Endodermal cell (in vitro differentiated cells): ENCODE measurements around the gene CALHM2. TPM values are rescaled to one million over a fixed set of nuclear protein-coding genes. Genes with fewer than 3 reads are reported as not detected.

Experiments used
- DNase-seq: peaks from one replicate; pipeline ENCODE4 v3.0.0-alpha.2; 2017
- H3K27ac ChIP-seq: 2 replicates; pipeline ENCODE4 v1.5.1; 2013; ENCODE audit warnings: mild to moderate bottlenecking, low read depth, low read length, moderate library complexity
- H3K27me3 ChIP-seq: 2 replicates; pipeline ENCODE4 v1.6.1; 2013; ENCODE audit warnings: mild to moderate bottlenecking, low read length, moderate library complexity; ENCODE audit not compliant: insufficient read depth, control insufficient read depth, poor library complexity, severe bottlenecking
- H3K36me3 ChIP-seq: 2 replicates; pipeline ENCODE4 v1.7.0; 2013; ENCODE audit warnings: mild to moderate bottlenecking, low read length, moderate library complexity; ENCODE audit not compliant: control insufficient read depth, insufficient read depth
- H3K4me1 ChIP-seq: one replicate; pipeline ENCODE4 v1.7.0; 2013; ENCODE audit warnings: low read length; ENCODE audit not compliant: control insufficient read depth, insufficient read depth
- H3K4me3 ChIP-seq: 2 replicates; pipeline ENCODE4 v1.5.1; 2013; ENCODE audit warnings: mild to moderate bottlenecking, low read length, moderate library complexity
- H3K9ac ChIP-seq: 2 replicates; pipeline ENCODE4 v1.6.1; 2013; ENCODE audit warnings: mild to moderate bottlenecking, low read length, moderate library complexity; ENCODE audit not compliant: poor library complexity, severe bottlenecking; ENCODE audit errors: extremely low read depth
- H3K9me3 ChIP-seq: 2 replicates; pipeline ENCODE4 v1.6.1; 2013; ENCODE audit warnings: mild to moderate bottlenecking, low read length, moderate library complexity; ENCODE audit not compliant: control insufficient read depth
- H3K27ac Mint-ChIP-seq: 2 replicates; pipeline ENCODE4 v1.8.0; 2020; ENCODE audit warnings: mixed read lengths
- H3K27me3 Mint-ChIP-seq: 2 replicates; pipeline ENCODE4 v1.8.0; 2021; ENCODE audit warnings: mild to moderate bottlenecking, mixed read lengths; ENCODE audit not compliant: insufficient read depth
- H3K36me3 Mint-ChIP-seq: 2 replicates; pipeline ENCODE4 v1.8.0; 2020; ENCODE audit warnings: low read depth, mixed read lengths
- H3K4me1 Mint-ChIP-seq: 2 replicates; pipeline ENCODE4 v1.8.0; 2020; ENCODE audit warnings: mixed read lengths
- H3K4me3 Mint-ChIP-seq: 2 replicates; pipeline ENCODE4 v1.8.0; 2020; ENCODE audit warnings: mild to moderate bottlenecking, moderate library complexity, mixed read lengths
- H3K9me3 Mint-ChIP-seq: 2 replicates; pipeline ENCODE4 v1.8.0; 2020; ENCODE audit warnings: mild to moderate bottlenecking, mixed read lengths
- WGBS, 2 experiments: methylation state at CpG; one replicate each; pipeline versions ENCODE4 v1.1.5 to v1.1.7; 2013; ENCODE audit warnings: missing lambda C conversion rate in 2 of 2, mixed read lengths in 1 of 2; ENCODE audit not compliant: insufficient coverage in 1 of 2, insufficient read length in 1 of 2; 5-methylcytosine and 5-hydroxymethylcytosine counted together
- total RNA-seq, 2 donors: library from RNA; stranded (reverse); fragmentation: NEBNext Ultra II Directional in 1 of 2; extraction: Animal tissue kit (Norgen Biotek cat#: 25700) in 1 of 2; gene quantifications; 2 replicates in 1 of 2; 3 replicates in 1 of 2; pipeline ENCODE4 v1.2.1, GENCODE V29; 2021
- TF ChIP-seq, protein P1 (sequence below): fragments of 200-600 bp; sonication (generic); conservative IDR thresholded peaks from 2 replicates; pipeline ENCODE4 v1.5.0; 2021; ENCODE audit warnings: antibody characterized with exemption, mild to moderate bottlenecking

CALHM2 gene
- total RNA-seq, 2 donors from 2014 or later, result 1.0 to 3.1 TPM

DNA sequence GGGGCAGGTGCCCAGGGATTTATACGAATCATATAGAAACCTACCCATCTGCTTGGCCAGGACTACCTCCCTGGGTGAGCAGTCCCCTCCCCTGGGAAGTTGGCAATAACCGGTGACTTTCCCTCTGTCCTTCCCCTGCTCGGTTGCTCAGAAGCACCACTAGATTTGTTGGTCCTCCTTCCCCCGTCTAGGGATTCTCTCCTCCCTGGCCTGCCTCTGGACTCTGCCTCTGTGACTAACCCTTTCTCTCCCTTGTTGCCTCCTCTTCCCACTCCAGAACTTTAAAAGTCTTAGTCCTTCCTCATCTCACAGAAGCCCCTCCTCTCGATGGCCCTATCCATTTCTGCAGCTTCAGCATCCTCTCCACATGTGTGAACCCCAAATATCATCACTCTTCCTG is 17.0 kb upstream of the CALHM2 start:
- no peak overlapping the region for H3K4me3 ChIP-seq
- Mint-ChIP-seq H3K4me1 (peaks cover 3% of the 10 kb centered on the region), H3K36me3 (no peaks in the 10 kb centered on the region)

DNA sequence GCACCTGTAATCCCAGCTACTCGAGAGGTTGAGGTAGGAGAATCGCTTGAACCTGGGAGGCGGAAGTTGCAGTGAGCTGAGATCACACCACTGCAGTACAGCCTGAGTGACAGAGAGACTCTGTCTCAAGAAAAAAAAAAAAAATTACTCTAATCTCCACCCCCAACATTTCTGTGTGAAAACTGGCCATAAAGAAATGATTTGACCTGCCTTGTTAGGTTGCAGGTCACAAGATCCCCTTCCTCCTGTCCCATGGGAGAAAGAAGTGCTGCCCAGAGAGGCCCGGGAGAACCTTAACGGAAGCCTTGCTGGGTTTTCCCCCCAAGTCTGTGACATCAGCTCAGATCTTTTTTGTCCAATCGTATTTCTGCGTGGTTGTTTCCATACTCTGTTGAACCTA is 15.2 kb upstream of the CALHM2 start:
- Histone ChIP-seq H3K4me3 (no peak overlapping the region), H3K27ac (no peak overlapping the region), H3K36me3 (no peaks in the 10 kb centered on the region), H3K4me1 (no peaks in the 10 kb centered on the region), H3K9me3 (no peaks in the 10 kb centered on the region), H3K9ac (no peak overlapping the region), H3K27me3 (no peaks in the 10 kb centered on the region)
- H3K36me3 Mint-ChIP-seq, result no peaks in the 10 kb centered on the region
- H3K9me3 Mint-ChIP-seq, result no peaks in the 10 kb centered on the region
- H3K4me1 Mint-ChIP-seq, result peaks cover 3% of the 10 kb centered on the region
- H3K4me3 Mint-ChIP-seq, result no peak overlapping the region
- TF ChIP-seq, protein P1, sequence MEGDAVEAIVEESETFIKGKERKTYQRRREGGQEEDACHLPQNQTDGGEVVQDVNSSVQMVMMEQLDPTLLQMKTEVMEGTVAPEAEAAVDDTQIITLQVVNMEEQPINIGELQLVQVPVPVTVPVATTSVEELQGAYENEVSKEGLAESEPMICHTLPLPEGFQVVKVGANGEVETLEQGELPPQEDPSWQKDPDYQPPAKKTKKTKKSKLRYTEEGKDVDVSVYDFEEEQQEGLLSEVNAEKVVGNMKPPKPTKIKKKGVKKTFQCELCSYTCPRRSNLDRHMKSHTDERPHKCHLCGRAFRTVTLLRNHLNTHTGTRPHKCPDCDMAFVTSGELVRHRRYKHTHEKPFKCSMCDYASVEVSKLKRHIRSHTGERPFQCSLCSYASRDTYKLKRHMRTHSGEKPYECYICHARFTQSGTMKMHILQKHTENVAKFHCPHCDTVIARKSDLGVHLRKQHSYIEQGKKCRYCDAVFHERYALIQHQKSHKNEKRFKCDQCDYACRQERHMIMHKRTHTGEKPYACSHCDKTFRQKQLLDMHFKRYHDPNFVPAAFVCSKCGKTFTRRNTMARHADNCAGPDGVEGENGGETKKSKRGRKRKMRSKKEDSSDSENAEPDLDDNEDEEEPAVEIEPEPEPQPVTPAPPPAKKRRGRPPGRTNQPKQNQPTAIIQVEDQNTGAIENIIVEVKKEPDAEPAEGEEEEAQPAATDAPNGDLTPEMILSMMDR, result no peak
- H3K27ac Mint-ChIP-seq, result no peak overlapping the region
- 87 to 94% methylated on average over 5 to 7 of the region's 7 CpGs for WGBS, 2 experiments
- peaks cover 5% of the 10 kb centered on the region for H3K27me3 Mint-ChIP-seq
- no peak for DNase-seq

More for the DNA sequence above, 17.0 kb upstream of the CALHM2 start:
- Histone ChIP-seq H3K9me3 (no peaks in the 10 kb centered on the region), H3K27me3 (no peaks in the 10 kb centered on the region), H3K27ac (no peak overlapping the region), H3K9ac (no peak overlapping the region), H3K36me3 (no peaks in the 10 kb centered on the region), H3K4me1 (no peaks in the 10 kb centered on the region)
- H3K4me3 Mint-ChIP-seq, result no peak overlapping the region
- 83 to 90% methylated on average over 5 of the region's 5 CpGs for WGBS, 2 experiments
- no peaks in the 10 kb centered on the region for H3K9me3 Mint-ChIP-seq
- no peak overlapping the region for H3K27ac Mint-ChIP-seq
- TF ChIP-seq, protein P1, result no peak
- peaks cover 5% of the 10 kb centered on the region for H3K27me3 Mint-ChIP-seq
- DNase-seq, result no peak

DNA sequence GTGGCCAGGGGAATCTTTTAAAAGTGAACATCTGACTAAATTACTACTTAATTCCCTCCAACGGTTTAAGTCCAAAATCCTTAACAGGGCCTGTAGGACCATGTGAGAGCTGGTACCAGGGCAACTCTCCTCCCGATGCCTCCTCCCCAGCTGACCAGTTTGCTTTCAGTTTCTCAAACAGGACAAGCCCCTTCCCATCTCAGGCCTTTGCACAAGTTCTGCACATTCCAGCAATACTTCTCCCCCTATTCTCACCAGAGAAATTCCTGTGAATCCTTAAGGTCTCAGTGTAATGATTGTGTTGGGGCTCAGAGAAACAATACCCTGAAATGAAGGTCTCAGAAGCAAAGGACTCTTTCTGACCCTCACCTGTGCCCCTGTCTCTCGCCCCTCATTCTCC is 14.6 kb upstream of the CALHM2 start:
- TF ChIP-seq, protein P1, result no peak
- no peaks in the 10 kb centered on the region for H3K9me3 ChIP-seq
- Mint-ChIP-seq H3K4me3 (no peak overlapping the region), H3K27ac (peak overlapping the region; percentile 18), H3K9me3 (no peaks in the 10 kb centered on the region), H3K27me3 (peaks cover 5% of the 10 kb centered on the region), H3K4me1 (peaks cover 3% of the 10 kb centered on the region), H3K36me3 (no peaks in the 10 kb centered on the region)
- H3K27ac ChIP-seq, result no peak overlapping the region
- no peak overlapping the region for H3K9ac ChIP-seq
- WGBS, 2 experiments, result 83 to 86% methylated on average over 2 to 3 of the region's 3 CpGs
- DNase-seq, result no peak
- no peaks in the 10 kb centered on the region for H3K36me3 ChIP-seq
- no peaks in the 10 kb centered on the region for H3K27me3 ChIP-seq
- no peak overlapping the region for H3K4me3 ChIP-seq
- no peaks in the 10 kb centered on the region for H3K4me1 ChIP-seq
